GM21717 (cell line): Measurements from ENCODE around the gene TRIM44.
"Not testable (repeated sequence)": the region's sequence is repeated elsewhere in the genome, so short reads cannot be mapped to it uniquely, and the experiment has no call there.

ENCODE experiments used
- ATAC-seq: cut with Tn5 transposase; IDR thresholded peaks from one replicate; pipeline ENCODE4 v1.9.1; 2021; ENCODE audit warnings: mild to moderate bottlenecking, moderate library complexity; ENCODE audit not compliant: unreplicated experiment

TRIM44 gene

DNA sequence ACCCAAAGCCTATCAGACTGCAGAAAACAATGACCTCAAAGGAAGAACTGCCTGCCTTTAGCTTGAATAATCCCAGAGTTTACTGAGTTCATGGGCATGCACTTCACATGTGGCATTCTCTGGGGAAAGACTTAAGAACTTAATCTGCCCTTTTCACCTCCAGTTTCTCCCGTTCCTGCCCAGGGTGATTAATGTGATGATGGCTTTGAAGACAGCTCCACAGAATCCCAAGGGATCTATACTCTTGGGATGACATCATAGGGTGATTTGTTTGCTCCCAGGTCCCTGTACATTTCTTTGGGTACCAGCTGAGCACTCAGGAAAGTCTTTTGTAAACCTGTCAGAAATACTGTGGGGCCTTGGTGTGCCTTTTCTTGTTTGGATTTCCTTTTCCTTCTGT, 30.3 kb upstream of the TRIM44 start:
- no peak for ATAC-seq

GRCh38 chr11:35633827-35634423, 28.6 kb upstream of the TRIM44 start:
- no peak for ATAC-seq

GRCh38 chr11:35635933-35636332, 26.6 kb upstream of the TRIM44 start:
- no peak for ATAC-seq

DNA sequence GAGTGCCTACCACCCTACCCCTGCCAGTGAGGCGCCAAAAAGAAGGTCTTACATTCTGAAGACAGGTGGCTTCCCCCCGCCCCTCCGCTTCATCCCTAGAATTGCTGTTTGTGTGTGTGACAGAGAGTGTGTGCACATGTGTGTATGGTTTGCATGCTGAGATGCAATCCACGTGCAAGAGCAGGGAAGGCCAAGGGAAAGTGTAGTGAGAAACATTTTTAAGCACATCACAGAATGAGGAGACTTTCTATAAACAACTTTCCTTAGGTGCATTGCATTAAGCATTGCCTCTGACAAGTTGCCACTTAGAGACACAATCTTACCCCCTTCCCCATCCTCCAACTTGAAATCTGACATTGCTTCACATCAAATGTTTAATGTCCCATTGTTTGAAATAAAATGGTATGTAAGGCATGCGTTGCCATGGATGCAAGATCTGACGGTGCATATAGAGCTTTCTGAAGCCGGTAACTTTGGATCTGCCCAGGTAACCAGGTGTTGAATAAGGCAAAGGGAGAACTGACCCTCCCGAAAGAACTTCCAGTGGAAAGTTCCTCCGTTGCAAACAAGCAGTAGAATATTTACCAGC, 22.9 kb upstream of the TRIM44 start:
- ATAC-seq: no peak

DNA sequence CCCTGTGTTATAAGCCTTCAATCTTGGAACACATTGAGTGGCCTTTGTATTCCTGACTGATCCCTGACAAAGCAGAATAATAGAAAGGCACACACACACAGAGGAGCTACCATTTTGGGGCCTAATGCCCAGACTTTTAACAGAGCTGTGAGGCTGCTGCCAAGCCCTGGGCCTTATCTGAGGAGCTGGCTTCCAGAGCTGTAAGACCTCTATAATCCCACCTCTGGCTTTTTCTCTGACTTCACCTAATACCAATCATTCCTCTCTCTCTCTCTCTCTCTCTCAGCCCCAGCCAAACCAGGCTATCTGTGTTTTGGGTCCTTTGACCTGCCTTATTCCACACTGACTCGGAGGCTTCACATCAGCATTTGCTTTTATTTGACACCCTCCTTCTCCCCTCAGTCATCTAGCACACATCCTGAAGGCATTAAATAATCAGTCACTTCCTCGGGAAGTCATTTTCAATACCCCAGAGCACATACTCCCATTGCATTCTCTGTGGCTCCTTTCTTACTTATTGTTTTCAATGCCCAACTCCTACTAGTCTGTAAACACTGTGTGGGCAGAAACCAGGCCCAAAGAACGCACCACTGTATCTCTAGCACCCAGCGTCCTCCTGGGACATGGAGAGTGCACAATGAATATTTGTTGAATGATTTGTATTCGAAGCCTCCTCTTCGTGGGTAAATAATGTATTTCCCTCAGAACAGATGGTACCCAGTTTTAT, 21.2 kb upstream of the TRIM44 start:
- ATAC-seq: no peak

DNA sequence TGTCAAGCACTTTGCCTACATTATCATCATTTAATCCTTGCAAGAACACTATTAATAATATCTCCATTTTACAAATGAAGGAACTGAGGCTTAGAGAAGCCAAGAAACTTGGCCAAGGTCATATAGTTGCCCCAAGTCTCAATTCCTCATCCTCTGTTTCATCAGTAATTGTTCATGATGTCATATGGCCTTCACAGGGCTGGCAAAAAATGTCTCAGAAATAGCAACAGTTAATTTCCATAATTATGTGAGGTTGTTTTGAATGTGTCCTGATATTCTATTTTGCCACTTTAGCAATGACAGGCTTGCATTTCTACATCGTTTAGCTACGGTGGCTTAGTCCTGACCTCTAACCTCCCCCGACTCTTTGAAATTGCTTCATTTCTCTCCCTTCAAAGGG, 20.6 kb upstream of the TRIM44 start:
- ATAC-seq: no peak

GRCh38 chr11:35647421-35648093, 15.0 kb upstream of the TRIM44 start:
- no peak for ATAC-seq

- ATAC-seq: no peak
Observed at GRCh38 chr11:35650006-35650405, 12.6 kb upstream of the TRIM44 start.

- no peak for ATAC-seq
Observed at GRCh38 chr11:35650467-35650866, 12.1 kb upstream of the TRIM44 start.

DNA sequence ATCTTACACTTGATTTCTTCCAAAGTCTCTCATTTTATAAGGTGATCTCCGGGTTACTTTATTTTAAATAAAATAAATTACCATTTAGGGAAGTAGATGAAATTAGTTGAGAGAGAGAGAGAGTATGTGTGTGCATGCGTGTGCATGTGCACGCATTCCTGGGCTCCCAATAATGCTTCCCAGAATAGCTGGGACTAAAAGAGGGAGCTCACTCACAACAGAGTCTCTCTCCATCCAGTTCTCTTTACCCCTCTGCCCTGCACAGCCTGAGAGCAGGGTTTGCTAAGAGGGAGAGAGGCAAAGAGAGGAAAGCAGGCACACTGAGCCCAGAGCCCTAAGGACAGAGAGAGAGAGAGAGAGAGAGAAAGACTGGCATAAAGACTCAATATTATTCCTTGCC, 11.3 kb upstream of the TRIM44 start:
- no peak for ATAC-seq

- not testable (repeated sequence) for ATAC-seq
Observed at GRCh38 chr11:35652786-35653185, 9.8 kb upstream of the TRIM44 start.

DNA sequence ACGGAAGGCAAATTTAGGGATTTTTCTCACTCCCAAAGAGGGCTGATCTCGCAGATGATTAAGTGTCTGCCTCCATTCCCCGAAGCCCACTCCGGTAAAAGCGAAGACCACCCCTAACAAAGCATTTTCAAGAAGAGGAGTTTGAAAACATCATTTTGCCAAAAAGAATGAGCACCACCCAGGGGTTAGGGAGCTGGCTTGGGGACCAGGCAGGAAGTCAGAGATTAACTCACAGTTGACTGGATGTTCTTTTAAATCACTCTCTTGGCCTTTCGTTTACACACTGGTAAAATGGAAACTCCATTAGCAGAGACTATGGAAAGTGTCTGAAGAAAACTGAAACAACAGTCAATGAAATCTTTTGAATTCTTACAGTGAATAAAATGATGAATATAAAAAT, 7.9 kb upstream of the TRIM44 start:
- no peak for ATAC-seq

DNA sequence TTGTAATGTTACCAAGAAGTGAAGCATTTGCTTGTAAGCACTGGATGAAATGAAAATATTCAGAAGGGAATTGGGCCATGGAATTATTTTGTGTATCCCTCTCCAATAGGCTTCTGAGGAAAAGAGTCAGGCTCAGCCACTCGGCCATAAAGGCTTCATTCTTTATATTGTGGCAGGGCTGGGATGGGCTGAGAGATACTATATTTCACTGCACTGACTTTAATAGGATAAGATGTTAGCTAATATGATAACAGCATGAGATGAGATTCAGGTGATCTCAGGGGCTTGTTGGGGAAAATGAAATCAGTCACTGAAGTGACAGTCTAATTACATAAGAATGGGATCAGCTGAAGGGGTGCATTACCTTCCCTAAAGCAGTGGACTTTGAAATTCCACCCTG, 7.3 kb upstream of the TRIM44 start:
- ATAC-seq: no peak

- no peak for ATAC-seq
Observed at GRCh38 chr11:35655856-35656255, 6.7 kb upstream of the TRIM44 start.

GRCh38 chr11:35658020-35658948, 4.3 kb upstream of the TRIM44 start:
- no peak for ATAC-seq

- ATAC-seq: no peak
Observed at GRCh38 chr11:35661534-35661933, 1.0 kb upstream of the TRIM44 start.

- peak; percentile 47 for ATAC-seq
Observed at GRCh38 chr11:35662061-35662648, 420 bp upstream of the TRIM44 start.

DNA sequence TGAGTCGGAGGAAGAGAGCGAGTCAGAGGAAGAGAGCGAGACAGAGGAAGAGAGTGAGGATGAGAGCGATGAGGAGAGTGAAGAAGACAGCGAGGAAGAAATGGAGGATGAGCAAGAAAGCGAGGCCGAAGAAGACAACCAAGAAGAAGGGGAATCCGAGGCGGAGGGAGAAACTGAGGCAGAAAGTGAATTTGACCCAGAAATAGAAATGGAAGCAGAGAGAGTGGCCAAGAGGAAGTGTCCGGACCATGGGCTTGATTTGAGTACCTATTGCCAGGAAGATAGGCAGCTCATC, 780 bp downstream of the TRIM44 start:
- no peak for ATAC-seq

- no peak for ATAC-seq
Observed at GRCh38 chr11:35664977-35665441, 2.4 kb downstream of the TRIM44 start.

DNA sequence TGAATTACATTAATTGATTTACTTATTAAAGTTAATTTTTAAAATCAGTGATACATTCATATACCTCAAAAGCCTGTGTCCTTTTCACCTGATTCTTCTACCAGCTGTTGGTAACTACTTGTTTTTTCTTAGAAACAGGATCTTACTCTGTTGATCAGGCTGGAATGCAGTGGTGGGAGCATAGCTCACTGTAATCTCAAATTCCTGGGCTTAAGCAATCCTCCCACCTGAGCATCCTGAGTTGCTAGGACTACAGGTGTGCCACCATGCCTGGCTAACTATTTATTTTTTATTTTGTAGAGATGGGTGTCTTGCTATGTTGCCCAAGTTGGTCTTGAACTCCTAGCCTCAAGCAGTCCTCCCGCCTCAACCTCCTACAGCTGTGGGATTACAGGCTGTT, 4.7 kb downstream of the TRIM44 start:
- ATAC-seq: no peak

DNA sequence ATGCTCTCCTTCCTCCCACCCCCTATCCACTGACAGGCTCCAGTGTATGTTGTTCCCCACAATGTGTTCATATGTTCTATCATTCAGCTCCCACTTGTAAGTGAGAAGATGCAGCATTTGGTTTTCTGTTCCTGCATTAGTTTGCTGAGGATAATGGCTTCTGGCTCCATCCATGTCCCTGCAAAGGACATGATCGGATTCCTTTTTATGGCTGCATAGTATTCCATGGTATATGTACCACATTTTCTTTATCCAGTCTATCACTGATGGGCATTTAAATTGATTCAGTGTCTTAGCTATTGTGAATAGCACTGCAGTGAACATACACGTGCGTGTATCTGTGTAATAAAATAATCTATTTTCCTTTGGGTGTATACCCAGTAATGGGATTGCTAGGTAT, 5.8 kb downstream of the TRIM44 start:
- not testable (repeated sequence) for ATAC-seq
